Ishikawa (cell line): ENCODE measurements around the gene SPATA1.

Experiments
- RAD21 ChIP-seq: IDR thresholded peaks from 2 replicates; pipeline ENCODE4 v1.6.1; 2012; ENCODE audit warnings: low read depth
- TAF1 ChIP-seq: IDR thresholded peaks from 2 replicates; pipeline ENCODE4 v1.6.1; 2012; ENCODE audit warnings: low read depth, mild to moderate bottlenecking
- TF ChIP-seq, protein P1 (sequence below): IDR thresholded peaks from 2 replicates; pipeline ENCODE4 v1.6.1; 2012; ENCODE audit warnings: low read depth, mild to moderate bottlenecking

DNA sequence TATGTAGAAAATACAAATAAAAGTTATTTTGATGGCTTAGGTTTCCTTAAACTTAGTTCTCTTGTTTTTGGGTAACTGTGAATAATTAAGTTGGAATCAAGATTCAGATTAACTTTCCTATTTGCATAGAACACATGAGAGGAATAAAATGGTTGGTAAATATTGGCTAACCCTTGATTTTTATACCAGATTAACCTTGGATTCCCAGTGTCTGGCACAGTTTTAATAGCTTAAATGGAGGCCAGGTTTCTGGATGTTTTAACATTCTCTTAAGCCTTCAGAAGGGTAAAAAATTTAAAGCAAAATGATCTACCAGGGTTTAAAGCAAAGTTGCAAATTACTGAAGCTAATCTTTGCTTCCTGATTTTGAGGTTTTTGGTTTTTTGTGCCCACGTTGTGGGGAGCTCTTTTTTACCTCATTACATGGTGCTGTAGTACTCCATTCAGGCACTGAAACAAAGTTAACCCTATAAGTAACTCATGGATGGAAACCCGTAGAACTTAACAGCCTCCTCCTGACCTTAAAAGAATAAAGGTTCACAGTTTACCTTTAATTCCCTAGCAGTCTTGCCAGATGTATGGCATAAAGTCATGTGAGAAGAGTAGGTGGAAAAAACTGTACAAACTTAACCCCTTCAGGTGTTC lies 8.4 kb upstream of the SPATA1 start:
- TF ChIP-seq TAF1: no peak
- TF ChIP-seq, protein P1, sequence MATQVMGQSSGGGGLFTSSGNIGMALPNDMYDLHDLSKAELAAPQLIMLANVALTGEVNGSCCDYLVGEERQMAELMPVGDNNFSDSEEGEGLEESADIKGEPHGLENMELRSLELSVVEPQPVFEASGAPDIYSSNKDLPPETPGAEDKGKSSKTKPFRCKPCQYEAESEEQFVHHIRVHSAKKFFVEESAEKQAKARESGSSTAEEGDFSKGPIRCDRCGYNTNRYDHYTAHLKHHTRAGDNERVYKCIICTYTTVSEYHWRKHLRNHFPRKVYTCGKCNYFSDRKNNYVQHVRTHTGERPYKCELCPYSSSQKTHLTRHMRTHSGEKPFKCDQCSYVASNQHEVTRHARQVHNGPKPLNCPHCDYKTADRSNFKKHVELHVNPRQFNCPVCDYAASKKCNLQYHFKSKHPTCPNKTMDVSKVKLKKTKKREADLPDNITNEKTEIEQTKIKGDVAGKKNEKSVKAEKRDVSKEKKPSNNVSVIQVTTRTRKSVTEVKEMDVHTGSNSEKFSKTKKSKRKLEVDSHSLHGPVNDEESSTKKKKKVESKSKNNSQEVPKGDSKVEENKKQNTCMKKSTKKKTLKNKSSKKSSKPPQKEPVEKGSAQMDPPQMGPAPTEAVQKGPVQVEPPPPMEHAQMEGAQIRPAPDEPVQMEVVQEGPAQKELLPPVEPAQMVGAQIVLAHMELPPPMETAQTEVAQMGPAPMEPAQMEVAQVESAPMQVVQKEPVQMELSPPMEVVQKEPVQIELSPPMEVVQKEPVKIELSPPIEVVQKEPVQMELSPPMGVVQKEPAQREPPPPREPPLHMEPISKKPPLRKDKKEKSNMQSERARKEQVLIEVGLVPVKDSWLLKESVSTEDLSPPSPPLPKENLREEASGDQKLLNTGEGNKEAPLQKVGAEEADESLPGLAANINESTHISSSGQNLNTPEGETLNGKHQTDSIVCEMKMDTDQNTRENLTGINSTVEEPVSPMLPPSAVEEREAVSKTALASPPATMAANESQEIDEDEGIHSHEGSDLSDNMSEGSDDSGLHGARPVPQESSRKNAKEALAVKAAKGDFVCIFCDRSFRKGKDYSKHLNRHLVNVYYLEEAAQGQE: no peak
- no peak for TF ChIP-seq RAD21
